GM10847 (cell line): ENCODE measurements around the gene TMEM154.

Experiments used
- POLR2A ChIP-seq: IDR thresholded peaks from 2 replicates; pipeline ENCODE4 v1.6.1; 2011; ENCODE audit not compliant: insufficient read length; ENCODE audit errors: extremely low read depth

The TMEM154 gene

GRCh38 chr4:152682143-152682941 lies 2.5 kb upstream of the TMEM154 start:
- no peak for TF ChIP-seq POLR2A

GRCh38 chr4:152680988-152681603 lies 1.3 kb upstream of the TMEM154 start:
- no peak for TF ChIP-seq POLR2A

GRCh38 chr4:152678841-152679240 lies 956 bp downstream of the TMEM154 start:
- TF ChIP-seq POLR2A: no peak

- TF ChIP-seq POLR2A: no peak
Measured at GRCh38 chr4:152677117-152677516, 2.7 kb downstream of the TMEM154 start.

- no peak for TF ChIP-seq POLR2A
Measured at GRCh38 chr4:152676052-152676854, 3.5 kb downstream of the TMEM154 start.

GRCh38 chr4:152674359-152674758 lies 5.4 kb downstream of the TMEM154 start:
- TF ChIP-seq POLR2A: no peak

- TF ChIP-seq POLR2A: no peak
Measured at GRCh38 chr4:152673489-152673888, 6.3 kb downstream of the TMEM154 start.

GRCh38 chr4:152672206-152673092 lies 7.3 kb downstream of the TMEM154 start:
- no peak for TF ChIP-seq POLR2A

GRCh38 chr4:152668338-152668964 lies 11.3 kb downstream of the TMEM154 start:
- no peak for TF ChIP-seq POLR2A

- no peak for TF ChIP-seq POLR2A
Measured at GRCh38 chr4:152667781-152668180, 12.0 kb downstream of the TMEM154 start.

- TF ChIP-seq POLR2A: no peak
Measured at GRCh38 chr4:152666946-152667345, 12.9 kb downstream of the TMEM154 start.

GRCh38 chr4:152665691-152666395 lies 14.0 kb downstream of the TMEM154 start:
- TF ChIP-seq POLR2A: no peak

- TF ChIP-seq POLR2A: no peak
Measured at GRCh38 chr4:152663203-152664066, 16.4 kb downstream of the TMEM154 start.
